H9 (cell line): ENCODE results near the gene ZFTA. TPM values are rescaled to one million over a fixed set of nuclear protein-coding genes. Genes with fewer than 3 reads are reported as not detected.

ENCODE experiments used
- DNase-seq: peaks from one replicate; pipeline ENCODE4 v3.0.0-alpha.2; 2017
- H2AFZ ChIP-seq: one replicate; pipeline ENCODE4 v1.6.1; 2013; ENCODE audit warnings: mild to moderate bottlenecking, low read length, control low read depth, moderate library complexity
- H2AK5ac ChIP-seq: 2 replicates; pipeline ENCODE4 v1.6.1; 2013; ENCODE audit warnings: low read length, control low read depth, mixed read lengths; ENCODE audit not compliant: insufficient read length
- H2BK120ac ChIP-seq: one replicate; pipeline ENCODE4 v1.6.1; 2013; ENCODE audit warnings: low read depth, mild to moderate bottlenecking, low read length, control low read depth, inconsistent platforms; ENCODE audit not compliant: poor library complexity, severe bottlenecking
- H2BK12ac ChIP-seq: 2 replicates; pipeline ENCODE4 v1.6.1; 2013; ENCODE audit warnings: low read length, control low read depth, mixed read lengths, low read depth; ENCODE audit not compliant: insufficient read length
- H2BK15ac ChIP-seq: 2 replicates; pipeline ENCODE4 v1.6.1; 2013; ENCODE audit warnings: low read depth, low read length, control low read depth
- H2BK20ac ChIP-seq: one replicate; pipeline ENCODE4 v1.6.1; 2013; ENCODE audit warnings: low read depth, mild to moderate bottlenecking, low read length, control low read depth, inconsistent platforms; ENCODE audit not compliant: poor library complexity, severe bottlenecking
- H2BK5ac ChIP-seq: 2 replicates; pipeline ENCODE4 v1.6.1; 2013; ENCODE audit warnings: low read length, control low read depth, mixed read lengths; ENCODE audit not compliant: insufficient read length
- H3K14ac ChIP-seq: 2 replicates; pipeline ENCODE4 v1.6.1; 2013; ENCODE audit warnings: low read length, control low read depth; ENCODE audit not compliant: insufficient read depth
- H3K18ac ChIP-seq: 2 replicates; pipeline ENCODE4 v1.6.1; 2013; ENCODE audit warnings: low read depth, mild to moderate bottlenecking, mixed read lengths, low read length, control low read depth; ENCODE audit not compliant: insufficient read length
- H3K23ac ChIP-seq: 2 replicates; pipeline ENCODE4 v1.6.1; 2013; ENCODE audit warnings: low read length, control low read depth, mixed read lengths, low read depth; ENCODE audit not compliant: insufficient read length
- H3K23me2 ChIP-seq: 2 replicates; pipeline ENCODE4 v1.6.1; 2013; ENCODE audit warnings: low read depth, mild to moderate bottlenecking, mixed read lengths, low read length, control low read depth; ENCODE audit not compliant: insufficient read length, poor library complexity, severe bottlenecking
- H3K27ac ChIP-seq: 2 replicates; pipeline ENCODE4 v1.5.1; 2013; ENCODE audit warnings: low read length, control low read depth, mixed read lengths, low read depth; ENCODE audit not compliant: insufficient read length
- H3K27me3 ChIP-seq: 2 replicates; pipeline ENCODE4 v1.6.1; 2013; ENCODE audit warnings: low read length, control low read depth, inconsistent platforms; ENCODE audit not compliant: insufficient read depth
- H3K4ac ChIP-seq: 2 replicates; pipeline ENCODE4 v1.6.1; 2013; ENCODE audit warnings: low read depth, mild to moderate bottlenecking, control low read depth, inconsistent platforms, low read length, moderate library complexity
- H3K4me1 ChIP-seq: 2 replicates; pipeline ENCODE4 v1.6.1; 2013; ENCODE audit warnings: low read length, control low read depth, inconsistent platforms; ENCODE audit not compliant: insufficient read depth
- H3K4me2 ChIP-seq: 2 replicates; pipeline ENCODE4 v1.6.1; 2013; ENCODE audit warnings: low read length, control low read depth, mixed read lengths; ENCODE audit not compliant: insufficient read length, insufficient read depth
- H3K56ac ChIP-seq: 2 replicates; pipeline ENCODE4 v1.6.1; 2013; ENCODE audit warnings: low read depth, mild to moderate bottlenecking, mixed read lengths, low read length, control low read depth; ENCODE audit not compliant: insufficient read length
- H3K79me1 ChIP-seq: 2 replicates; pipeline ENCODE4 v1.6.1; 2013; ENCODE audit warnings: low read depth, mild to moderate bottlenecking, moderate library complexity, low read length, control low read depth, inconsistent platforms; ENCODE audit not compliant: insufficient read depth, poor library complexity, severe bottlenecking
- H3K79me2 ChIP-seq: 2 replicates; pipeline ENCODE4 v1.6.1; 2013; ENCODE audit warnings: low read length, control low read depth, inconsistent platforms; ENCODE audit not compliant: insufficient read depth
- H3K9ac ChIP-seq: 2 replicates; pipeline ENCODE4 v1.6.1; 2013; ENCODE audit warnings: low read length, control low read depth, mixed read lengths; ENCODE audit not compliant: insufficient read length; ENCODE audit errors: extremely low read depth
- H3K9me3 ChIP-seq: one replicate; pipeline ENCODE4 v1.6.1; 2013; ENCODE audit warnings: low read depth, low read length, inconsistent platforms; ENCODE audit not compliant: control insufficient read depth
- H3T11ph ChIP-seq: one replicate; pipeline ENCODE4 v1.6.1; 2013; ENCODE audit warnings: mild to moderate bottlenecking, low read length, control low read depth, inconsistent platforms
- H4K20me1 ChIP-seq: one replicate; pipeline ENCODE4 v1.6.1; 2013; ENCODE audit not compliant: control insufficient read depth, insufficient read length, insufficient read depth
- H4K5ac ChIP-seq: 2 replicates; pipeline ENCODE4 v1.6.1; 2013; ENCODE audit warnings: low read depth, mild to moderate bottlenecking, mixed read lengths, low read length, control low read depth; ENCODE audit not compliant: insufficient read length
- H4K8ac ChIP-seq: replicated peaks from 2 replicates; pipeline ENCODE4 v1.6.1; 2013; ENCODE audit warnings: low read length, control low read depth, mixed read lengths, low read depth; ENCODE audit not compliant: insufficient read length
- H4K91ac ChIP-seq: 2 replicates; pipeline ENCODE4 v1.6.1; 2013; ENCODE audit warnings: low read depth, mild to moderate bottlenecking, moderate library complexity, mixed read lengths, low read length, control low read depth; ENCODE audit not compliant: insufficient read length
- H3K27ac Mint-ChIP-seq, 3 experiments: 2 replicates in 2 of 3; 3 replicates in 1 of 3; pipeline ENCODE4 v1.8.0; 2020 to 2021; ENCODE audit warnings: mixed read lengths in 3 of 3, mild to moderate bottlenecking in 1 of 3, moderate library complexity in 1 of 3
- H3K27me3 Mint-ChIP-seq: 2 replicates; pipeline ENCODE4 v1.8.0; 2021; ENCODE audit warnings: low read depth, mild to moderate bottlenecking, moderate library complexity, mixed read lengths
- H3K36me3 Mint-ChIP-seq, 3 experiments: 2 replicates in 2 of 3; 3 replicates in 1 of 3; pipeline ENCODE4 v1.8.0; 2020 to 2021; ENCODE audit warnings: low read depth in 3 of 3, mixed read lengths in 3 of 3; ENCODE audit not compliant: insufficient read depth in 1 of 3
- H3K4me1 Mint-ChIP-seq, 2 experiments: 2 replicates each; pipeline ENCODE4 v1.8.0; 2020; ENCODE audit warnings: mixed read lengths in 2 of 2
- H3K4me3 Mint-ChIP-seq, 2 experiments: 2 replicates in 1 of 2; 3 replicates in 1 of 2; pipeline ENCODE4 v1.8.0; 2020 to 2021; ENCODE audit warnings: mild to moderate bottlenecking in 2 of 2, mixed read lengths in 2 of 2, moderate library complexity in 1 of 2
- H3K9me3 Mint-ChIP-seq, 2 experiments: 2 replicates in 1 of 2; 3 replicates in 1 of 2; pipeline ENCODE4 v1.8.0; 2020; ENCODE audit warnings: mild to moderate bottlenecking in 2 of 2, mixed read lengths in 2 of 2, moderate library complexity in 1 of 2
- CTCF ChIP-seq: fragments of 200-600 bp; sonication (generic); conservative IDR thresholded peaks from 3 replicates; pipeline ENCODE4 v1.8.0; 2021; ENCODE audit warnings: antibody characterized with exemption, mild to moderate bottlenecking
- WGBS: extraction: QIAGEN DNeasy Blood & Tissue Kit; methylation state at CpG from one replicate; pipeline ENCODE4 v1.1.7; 2013; ENCODE audit warnings: missing lambda C conversion rate, low lambda C conversion rate, mixed read lengths; ENCODE audit not compliant: insufficient read length; ENCODE audit errors: extremely low coverage; 5-methylcytosine and 5-hydroxymethylcytosine counted together
- total RNA-seq: library from RNA; stranded (reverse); gene quantifications from 2 replicates; pipeline ENCODE4 v1.2.1, GENCODE V29; 2021

Gene ZFTA
- total RNA-seq, 1 experiment from 2014 or later: 48.2 TPM

- Mint-ChIP-seq H3K27me3 (no peaks in the 10 kb centered on the region), H3K4me1 (peaks cover 2 to 4% of the 10 kb centered on the region in 2 experiments), H3K27ac (no peak overlapping the region; a peak in 1 of 7 replicates), H3K4me3 (no peak overlapping the region), H3K9me3 (no peaks in the 10 kb centered on the region), H3K36me3 (peaks cover 0 to 4% (median 0%) of the 10 kb centered on the region in 3 experiments; a peak in 2 of 7 replicates)
- no peak for TF ChIP-seq CTCF
- H3K56ac ChIP-seq: no peak overlapping the region
- H3K23ac ChIP-seq: no peak overlapping the region
- no peak overlapping the region for H3K4me2 ChIP-seq
- no peak overlapping the region for H4K91ac ChIP-seq
- H3K79me2 ChIP-seq: peaks cover 2% of the 10 kb centered on the region; the same call in 1 of the 2 replicates
- no peak overlapping the region for H3K14ac ChIP-seq
- no peak overlapping the region for H4K5ac ChIP-seq
- no peak overlapping the region for H2BK5ac ChIP-seq
- no peak for DNase-seq
- no peak overlapping the region for H4K8ac ChIP-seq
- H4K20me1 ChIP-seq: no peaks in the 10 kb centered on the region
- no peak overlapping the region for H2BK20ac ChIP-seq
- H3K79me1 ChIP-seq: no peaks in the 10 kb centered on the region
- no peak overlapping the region for H2BK12ac ChIP-seq
- H3T11ph ChIP-seq: no peak overlapping the region
- no peak overlapping the region for H2BK120ac ChIP-seq
- H3K23me2 ChIP-seq: no peaks in the 10 kb centered on the region
- H3K27me3 ChIP-seq: no peaks in the 10 kb centered on the region
- H3K4me1 ChIP-seq: no peaks in the 10 kb centered on the region
- H3K18ac ChIP-seq: no peak overlapping the region
- H2BK15ac ChIP-seq: no peak overlapping the region
- no CpG with 5 or more reads among the region's 4 CpGs for WGBS
- no peak overlapping the region for H3K4ac ChIP-seq
- no peaks in the 10 kb centered on the region for H3K9me3 ChIP-seq
- no peak overlapping the region for H3K9ac ChIP-seq
- H3K27ac ChIP-seq: no peak overlapping the region
- H2AFZ ChIP-seq: no peak overlapping the region
- H2AK5ac ChIP-seq: no peak overlapping the region
These were observed 31.7 kb downstream of the ZFTA start for GRCh38 chr11:63736864-63737263.
